Fibroblast of lung (primary cell): ENCODE data around the gene PKHD1.

ENCODE experiments used
- EZH2 ChIP-seq: IDR thresholded peaks from 2 replicates; pipeline ENCODE4 v1.5.1; 2012; ENCODE audit warnings: low read length, control low read depth, mild to moderate bottlenecking; ENCODE audit errors: missing control alignments
- TF ChIP-seq, protein P1 (sequence below), 2 donors: IDR thresholded peaks in 1 of 2; conservative IDR thresholded peaks in 1 of 2; 1 replicate in 1 of 2; 2 replicates in 1 of 2; pipeline ENCODE4 v1.5.1; 2011 to 2012; ENCODE audit warnings: low read length in 2 of 2, control low read depth in 1 of 2, inconsistent platforms in 1 of 2, low read depth in 1 of 2, mild to moderate bottlenecking in 1 of 2

DNA sequence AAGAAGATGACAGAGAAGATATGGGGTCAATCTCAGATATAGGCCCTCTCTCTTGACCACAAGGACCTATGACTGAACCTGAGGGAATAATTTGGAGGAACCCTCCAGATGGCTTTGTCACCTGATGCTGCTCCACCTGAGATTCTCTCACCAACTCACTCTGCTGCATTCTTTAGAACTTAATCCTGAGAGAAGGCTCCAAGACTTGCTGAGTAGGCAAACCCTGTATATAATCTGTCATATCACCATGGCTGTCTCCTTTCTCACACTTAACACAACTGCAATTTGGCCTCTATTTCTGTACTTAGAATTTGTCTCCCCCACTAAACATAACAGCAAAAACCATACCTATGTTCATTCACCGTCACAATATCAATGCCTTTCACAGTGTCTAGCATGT, 172.3 kb downstream of the PKHD1 start:
- TF ChIP-seq, protein P1, sequence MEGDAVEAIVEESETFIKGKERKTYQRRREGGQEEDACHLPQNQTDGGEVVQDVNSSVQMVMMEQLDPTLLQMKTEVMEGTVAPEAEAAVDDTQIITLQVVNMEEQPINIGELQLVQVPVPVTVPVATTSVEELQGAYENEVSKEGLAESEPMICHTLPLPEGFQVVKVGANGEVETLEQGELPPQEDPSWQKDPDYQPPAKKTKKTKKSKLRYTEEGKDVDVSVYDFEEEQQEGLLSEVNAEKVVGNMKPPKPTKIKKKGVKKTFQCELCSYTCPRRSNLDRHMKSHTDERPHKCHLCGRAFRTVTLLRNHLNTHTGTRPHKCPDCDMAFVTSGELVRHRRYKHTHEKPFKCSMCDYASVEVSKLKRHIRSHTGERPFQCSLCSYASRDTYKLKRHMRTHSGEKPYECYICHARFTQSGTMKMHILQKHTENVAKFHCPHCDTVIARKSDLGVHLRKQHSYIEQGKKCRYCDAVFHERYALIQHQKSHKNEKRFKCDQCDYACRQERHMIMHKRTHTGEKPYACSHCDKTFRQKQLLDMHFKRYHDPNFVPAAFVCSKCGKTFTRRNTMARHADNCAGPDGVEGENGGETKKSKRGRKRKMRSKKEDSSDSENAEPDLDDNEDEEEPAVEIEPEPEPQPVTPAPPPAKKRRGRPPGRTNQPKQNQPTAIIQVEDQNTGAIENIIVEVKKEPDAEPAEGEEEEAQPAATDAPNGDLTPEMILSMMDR (conservative IDR thresholded peaks at IDR 0.05 in 1 of 2, IDR thresholded peaks at IDR 0.05 in 1 of 2; ENCODE audit: low read depth in 1 of 2, low read length in 2 of 2) = no peak
- TF ChIP-seq EZH2 = no peak
